Kidney capillary endothelial cell (primary cell): ENCODE measurements around the gene PLAU.
"Not testable (repeated sequence)": the region's sequence is repeated elsewhere in the genome, so short reads cannot be mapped to it uniquely, and the experiment has no call there.

Experiments
- DNase-seq: peaks from one replicate; pipeline ENCODE4 v3.0.0-alpha.2; 2018; ENCODE audit warnings: low spot score

Gene PLAU

DNA sequence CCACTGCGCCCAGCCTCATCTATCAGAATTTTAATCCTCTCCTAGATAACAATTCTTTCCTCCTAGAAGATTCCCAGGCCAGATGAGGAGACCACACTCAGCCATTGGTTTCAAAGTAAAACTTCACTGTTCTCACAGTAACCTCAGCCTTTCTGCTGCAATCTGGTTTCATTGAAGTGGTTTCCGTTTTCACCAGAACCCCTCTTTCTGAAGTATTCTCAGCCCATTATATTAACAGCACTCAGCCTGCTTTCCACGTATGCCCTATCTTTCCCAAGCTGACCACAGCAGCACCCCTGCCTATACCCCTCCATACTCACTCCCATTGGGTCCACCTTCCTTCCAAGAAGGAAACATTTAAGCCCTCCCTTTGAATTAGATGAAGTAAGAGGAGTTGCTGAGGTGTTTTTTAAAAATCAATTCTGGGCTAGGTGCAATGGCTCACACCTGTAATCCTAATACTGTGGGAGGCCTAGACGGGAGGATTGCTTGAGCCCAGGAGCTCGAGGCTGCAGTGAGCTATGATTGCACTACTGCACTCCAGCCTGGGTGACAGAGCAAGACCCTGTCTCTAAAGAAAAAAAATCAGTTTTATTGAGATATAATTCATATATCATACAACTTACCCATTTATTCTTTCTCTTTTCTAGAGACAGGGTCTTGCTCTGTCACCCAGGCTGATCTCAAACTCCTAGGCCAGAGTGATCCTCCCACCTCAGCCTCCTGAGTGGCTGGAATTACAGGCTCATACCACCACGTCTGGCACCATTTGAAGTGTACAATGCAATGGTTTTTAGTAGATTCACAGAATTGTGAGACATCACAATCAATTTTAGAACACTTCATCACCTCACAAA lies 11.3 kb downstream of the PLAU start:
- DNase-seq: no peak

DNA sequence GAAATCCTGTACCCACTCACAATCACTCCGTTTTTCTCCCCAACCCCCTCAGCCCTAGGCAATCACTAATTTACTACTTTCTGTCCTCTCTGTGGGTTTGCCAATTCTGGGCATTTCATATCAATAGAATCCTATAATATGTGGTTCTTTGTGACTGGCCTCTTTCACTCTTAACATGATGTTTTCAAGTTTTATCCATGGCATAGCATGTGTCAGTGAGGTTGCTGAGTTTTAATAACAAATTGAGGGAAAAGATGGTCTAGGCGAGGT lies 11.9 kb downstream of the PLAU start:
- DNase-seq: no peak

DNA sequence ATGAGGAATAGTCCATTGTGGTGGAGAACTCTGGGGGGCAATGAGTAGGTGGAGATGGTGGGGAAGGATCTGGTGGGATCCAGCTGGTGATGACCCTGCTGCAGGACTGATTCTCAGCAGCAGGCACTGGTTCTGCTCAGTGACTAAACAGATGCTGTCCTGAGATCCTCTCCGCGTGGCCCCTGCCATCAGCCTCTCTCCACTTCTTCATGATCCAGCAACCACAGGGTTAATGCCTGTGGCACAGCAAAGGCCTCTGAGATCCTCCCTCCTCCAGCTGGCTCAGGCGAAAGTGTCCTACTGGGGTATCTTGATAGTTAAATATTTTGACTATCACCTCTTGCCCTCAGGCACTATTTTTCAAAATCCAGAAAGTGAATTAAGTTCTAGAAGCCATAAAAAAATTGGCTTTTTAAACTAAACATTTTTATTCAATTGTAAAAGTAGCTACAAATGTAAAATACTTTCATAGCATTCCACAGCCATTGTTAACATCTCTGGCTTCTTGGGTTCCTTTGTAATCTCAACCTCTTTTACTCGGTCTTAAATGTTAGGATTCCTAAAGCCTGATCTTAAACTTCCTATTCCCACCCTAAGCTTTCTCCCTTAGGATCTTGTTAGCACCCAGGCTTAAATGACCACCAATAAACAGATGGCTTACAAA lies 13.1 kb downstream of the PLAU start:
- no peak for DNase-seq

DNA sequence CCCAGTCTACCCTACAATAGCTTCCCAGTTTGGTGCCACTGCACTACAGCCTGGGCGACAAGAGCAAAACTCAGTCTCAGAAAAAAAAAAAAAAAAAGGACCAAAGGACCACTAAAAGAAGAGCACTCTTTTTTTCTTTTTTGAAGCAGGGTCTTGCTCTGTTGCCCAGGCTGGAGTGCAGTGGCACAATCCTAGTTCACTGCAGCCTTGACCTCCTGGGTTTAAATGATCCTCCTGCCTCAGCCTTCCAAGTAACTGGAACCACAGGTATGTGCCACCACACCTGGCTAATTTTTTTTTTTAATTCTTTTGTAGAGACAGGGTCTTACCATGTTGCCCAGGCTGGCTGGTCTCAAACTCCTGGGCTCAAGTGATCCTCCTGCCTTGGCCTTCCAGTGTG lies 14.0 kb downstream of the PLAU start:
- DNase-seq: no peak

DNA sequence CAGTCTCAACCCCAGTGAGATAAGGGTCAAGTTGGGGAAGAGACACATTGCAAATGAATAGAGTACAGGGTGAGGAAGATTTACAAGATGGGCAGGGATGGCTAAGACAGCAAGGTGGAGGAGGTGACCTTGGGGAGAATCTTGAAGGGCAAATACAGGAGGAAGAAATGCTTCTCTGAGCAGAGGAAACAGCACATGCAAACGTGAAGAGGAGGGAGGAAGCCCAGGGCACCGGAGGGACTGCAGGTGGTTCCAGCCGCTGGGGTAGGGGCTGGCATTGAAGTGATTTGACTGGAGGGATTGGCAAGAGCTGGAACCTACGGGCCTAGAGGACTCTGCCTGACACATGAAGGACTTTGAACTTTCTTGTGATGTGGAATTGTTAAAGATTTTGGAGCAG lies 14.6 kb downstream of the PLAU start:
- DNase-seq: no peak

DNA sequence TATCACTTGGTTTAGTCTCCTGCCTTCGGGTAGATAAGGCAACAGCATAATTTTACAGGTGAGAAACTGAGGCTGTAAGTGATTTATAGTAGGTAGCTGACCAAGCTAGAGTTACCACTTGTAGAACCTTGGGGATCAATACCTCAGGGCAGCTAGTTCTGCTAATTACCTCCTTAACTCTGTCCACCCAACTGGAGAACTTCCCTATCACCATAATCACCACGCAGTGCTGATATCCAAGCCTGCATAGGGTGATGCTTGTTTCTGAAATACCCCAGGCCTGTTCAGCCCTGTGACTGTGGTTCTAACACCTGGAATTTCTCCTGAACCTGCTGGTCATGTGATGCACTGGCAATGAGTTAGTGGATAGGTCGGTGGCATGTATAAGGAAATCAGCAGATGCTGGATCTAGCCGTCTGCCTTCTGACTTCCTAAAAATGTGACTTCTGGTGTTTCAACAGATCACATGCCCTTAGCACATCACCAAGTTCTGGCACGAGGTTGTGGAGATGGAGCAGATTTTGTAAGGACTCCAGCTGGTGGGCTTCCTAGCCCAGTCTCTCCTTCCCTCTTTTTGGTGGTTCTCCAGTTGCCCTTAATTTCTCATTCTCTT lies 15.3 kb downstream of the PLAU start:
- no peak for DNase-seq

DNA sequence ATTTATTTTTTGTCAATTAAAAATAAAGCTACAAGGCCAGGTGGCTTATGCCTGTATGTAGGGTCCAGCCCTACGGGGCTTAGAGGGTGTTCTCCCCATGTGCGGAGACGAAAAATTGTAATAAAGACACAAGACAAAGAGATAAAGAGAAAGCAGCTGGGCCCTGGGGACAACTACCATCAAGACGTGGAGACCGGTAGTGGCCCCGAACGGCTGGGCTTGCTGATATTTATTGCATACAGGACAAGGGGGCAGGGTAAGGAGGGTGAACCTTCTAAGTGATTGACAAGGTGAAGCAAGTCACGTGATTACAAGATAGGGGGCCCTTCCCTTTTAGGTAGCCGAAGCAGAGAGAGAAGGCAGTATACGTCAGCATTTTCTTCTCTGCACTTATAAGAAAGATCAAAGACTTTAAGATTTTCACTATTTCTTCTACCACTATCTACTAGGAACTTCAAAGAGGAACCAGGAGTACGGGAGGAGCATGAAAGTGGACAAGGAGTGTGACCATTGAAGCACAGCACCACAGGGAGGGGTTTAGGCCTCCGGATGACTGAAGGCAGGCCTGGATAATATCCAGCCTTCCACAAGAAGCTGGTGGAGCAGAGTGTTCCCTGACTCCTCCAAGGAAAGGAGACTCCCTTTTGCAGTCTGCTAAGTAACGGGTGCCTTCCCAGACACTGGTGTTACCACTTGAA lies 19.8 kb downstream of the PLAU start:
- DNase-seq: not testable (repeated sequence)

DNA sequence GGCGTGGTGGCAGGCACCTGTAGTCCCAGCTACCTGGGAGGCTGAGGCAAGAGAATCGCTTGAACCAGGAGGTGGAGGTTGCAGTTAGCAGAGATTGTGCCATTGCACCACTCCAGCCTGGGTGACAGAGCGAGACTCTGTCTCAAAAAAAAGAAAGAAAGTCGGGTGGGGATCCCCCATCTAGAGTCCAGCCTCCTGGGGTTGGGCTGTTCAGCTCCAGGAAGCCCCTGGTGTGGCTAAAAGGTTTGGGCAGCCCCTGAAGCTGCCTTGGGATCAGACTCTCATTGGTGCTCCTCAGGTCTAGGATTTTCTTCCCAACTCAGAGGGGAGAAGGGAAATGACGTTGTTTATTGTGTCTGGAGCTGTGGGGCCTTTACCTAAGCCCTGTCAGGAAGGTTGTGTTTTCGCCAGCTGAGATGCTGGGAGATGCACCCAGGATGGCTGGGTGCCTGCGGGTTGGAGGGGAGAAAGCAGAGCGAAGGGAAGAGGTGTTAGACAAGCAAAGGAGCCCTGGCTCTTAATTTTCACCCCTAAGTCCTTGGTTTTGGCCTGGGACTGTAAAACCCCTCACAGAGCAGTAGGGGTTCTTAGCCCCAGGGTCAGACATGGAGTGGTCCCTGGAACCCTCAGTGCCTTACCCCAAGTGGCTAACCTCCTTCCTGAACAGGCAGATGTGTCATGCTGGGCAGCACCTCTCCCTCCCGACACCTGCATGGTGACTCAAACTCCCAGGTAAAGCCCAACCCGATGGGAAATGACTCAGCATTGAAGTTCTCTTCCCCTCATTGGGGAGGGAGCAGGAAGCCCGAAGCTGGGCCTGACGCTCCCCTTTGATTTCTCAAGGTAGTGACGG lies 21.1 kb downstream of the PLAU start:
- DNase-seq: no peak

DNA sequence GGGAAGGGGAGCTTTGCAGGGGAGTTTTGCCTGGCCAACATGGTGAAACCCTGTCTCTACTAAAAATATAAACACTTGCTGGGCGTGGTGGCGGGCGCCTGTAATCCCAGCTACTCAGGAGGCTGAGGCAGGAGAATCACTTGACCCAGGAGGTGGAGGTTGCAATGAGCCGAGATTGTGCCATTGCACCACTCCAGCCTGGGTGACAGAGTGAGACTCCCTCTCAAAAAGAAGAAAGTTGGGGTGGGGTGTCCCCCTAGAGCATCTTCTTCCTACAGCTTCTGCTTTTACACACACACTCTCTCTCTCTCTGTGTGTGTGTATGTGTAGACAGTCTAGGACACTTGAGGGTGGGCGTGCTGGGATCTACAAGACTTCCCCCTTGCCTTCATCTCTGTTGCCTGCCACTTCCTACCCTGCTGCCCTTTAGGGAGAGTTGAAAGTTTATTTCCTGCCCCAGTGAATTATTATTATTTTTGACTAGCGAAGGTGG lies 21.7 kb downstream of the PLAU start:
- no peak for DNase-seq

DNA sequence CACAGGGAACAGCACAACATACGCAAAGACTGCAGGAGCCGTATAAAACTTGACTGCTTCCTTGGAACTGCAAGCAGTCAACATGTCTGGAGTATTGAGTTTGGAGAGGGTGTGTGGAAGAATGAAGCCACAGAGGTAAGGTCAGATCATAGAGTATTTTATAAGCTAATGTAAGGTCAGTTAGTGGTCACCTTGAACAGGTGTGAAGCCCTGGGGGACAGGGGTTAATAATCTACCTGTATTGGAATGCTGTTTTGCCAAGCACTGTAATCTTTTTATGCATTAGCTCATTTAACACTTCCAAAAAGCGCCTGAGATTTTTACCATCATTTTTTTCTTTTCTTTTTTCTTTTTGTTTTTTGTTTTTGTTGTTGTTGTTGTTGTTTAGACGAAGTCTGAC lies 23.1 kb downstream of the PLAU start:
- no peak for DNase-seq

DNA sequence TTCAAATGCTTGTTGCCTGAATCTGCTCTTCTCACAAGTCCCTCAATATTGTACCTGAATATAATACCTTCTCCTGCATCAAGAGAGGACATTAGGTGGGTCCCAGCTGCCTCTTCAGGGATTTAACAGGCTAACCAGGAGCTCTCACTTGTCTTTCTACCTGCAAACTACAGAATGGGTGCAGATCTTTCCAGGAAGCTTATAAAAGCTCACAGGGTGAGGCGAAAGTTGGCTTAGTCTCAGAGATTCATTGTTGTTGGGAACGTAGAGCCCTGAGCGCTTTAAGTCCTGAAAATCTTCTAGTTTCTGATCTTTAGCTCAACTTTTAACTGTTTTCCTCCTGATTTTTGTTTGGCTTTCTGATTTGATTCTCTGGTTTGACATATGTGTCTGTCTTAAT lies 25.0 kb downstream of the PLAU start:
- no peak for DNase-seq

DNA sequence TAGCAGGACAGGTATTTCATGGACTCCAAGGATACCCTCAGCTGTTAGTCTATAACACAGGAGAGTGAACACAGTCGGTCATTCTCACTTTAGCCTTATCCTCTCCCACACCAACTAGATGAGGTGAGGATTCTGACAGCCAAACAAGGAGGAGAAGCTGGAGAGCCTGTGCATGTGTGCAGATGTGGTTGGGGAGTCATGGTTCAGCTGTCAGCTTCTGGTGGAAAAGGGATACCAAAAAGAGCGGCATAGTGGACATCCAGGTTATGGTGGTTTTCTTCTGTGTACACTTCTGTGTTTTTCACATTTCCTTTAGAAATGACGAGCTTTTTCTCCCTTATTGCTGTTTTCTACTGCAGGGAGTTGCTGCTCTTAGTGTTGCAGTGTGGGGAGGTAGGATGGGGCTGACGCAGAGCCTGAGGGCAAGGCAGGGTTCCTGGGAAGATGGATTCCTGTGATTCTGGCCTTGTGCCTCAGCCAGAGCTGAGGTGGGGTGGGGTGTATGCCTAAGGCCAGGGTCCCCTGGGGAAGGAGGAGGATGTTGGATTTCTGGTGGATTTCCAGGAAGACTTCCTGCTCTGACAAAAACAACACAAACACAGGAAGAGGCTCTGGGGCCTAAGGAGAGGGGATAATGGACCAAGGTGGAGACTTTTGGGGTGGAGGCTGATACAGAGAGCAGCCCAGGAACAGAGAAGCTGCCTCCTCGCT lies 26.6 kb downstream of the PLAU start:
- DNase-seq: peak; percentile 42

DNA sequence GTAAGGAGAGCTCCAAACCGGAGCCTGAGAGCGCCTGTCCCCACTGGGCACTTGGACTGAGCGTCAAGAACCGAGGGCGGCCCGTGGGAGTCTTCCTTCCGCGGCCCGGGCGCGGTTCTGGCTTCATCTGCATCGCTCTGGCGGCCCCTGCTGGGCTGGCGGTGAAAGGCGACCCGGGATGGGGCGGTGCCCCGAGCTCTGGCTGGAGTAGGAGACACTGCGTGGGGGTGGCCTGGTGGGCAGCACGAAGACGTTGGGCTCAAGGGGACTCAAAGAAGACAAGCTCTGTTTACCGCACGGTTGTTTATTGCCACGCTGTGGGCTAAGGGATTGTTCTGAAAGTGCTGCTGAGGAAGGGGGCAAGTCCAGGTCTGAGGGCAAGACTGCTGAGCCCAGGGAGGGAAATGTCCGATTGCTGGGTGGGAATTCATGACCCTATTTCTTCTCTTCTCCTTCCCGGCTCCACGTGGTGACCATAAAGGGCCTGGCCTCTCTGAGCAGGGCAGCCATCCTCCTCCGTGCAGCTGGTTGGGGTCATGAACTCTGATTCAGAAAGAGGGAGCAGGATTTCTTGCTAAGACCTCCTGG lies 29.8 kb downstream of the PLAU start:
- peak; percentile 72 for DNase-seq

DNA sequence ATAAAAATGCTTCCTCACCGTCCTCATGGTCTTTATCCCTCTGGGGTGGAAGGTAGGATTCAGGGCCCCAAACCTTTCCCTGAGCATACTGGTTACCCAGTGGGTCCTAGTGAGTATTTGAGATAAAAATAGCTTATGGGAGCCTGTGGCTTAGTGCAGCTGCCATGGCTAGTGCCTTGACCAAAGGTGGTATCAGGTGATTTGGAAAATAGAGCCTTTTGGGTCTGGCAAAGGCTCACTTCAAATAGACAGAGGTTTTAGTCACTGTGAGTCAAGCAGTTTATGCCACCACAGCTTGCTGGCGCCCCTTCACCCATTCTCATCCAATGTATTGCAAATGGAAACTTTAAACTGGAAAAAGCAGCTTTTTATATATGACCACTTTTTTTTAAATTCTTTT lies 30.4 kb downstream of the PLAU start:
- no peak for DNase-seq

DNA sequence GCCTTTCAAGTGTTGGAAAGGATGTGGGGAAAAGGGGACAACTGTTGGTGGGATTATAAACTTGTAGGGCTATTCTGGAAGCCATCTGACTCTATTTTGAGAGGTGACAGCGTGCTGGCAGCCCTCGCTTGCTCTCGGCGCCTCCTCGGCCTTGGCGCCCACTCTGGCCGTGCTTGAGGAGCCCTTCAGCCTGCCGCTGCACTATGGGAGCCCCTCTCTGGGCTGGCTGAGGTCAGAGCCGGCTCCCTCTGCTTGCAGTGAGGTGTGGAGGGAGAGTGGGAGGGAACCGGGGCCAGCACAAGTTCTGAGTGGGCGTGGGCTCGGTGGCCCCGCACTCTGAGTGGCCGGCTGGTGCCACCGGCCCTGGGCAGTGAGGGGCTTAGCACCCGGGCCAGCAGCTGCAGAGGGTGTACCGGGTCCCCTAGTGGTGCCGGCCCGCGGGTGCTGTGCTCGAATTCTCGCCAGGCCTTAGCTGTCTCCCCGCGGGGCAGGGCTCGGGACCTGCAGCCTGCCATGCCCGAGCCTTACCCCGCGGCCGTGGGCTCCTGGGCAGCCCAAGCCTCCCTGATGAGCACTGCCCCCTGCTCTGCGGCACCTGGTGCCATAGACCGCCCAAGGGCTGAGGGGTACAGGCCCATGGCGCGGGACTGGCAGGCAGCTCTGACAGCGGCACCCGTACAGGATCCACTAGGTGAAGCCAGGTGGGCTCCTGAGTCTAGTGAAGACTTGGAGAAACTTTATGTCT lies 33.6 kb downstream of the PLAU start:
- no peak for DNase-seq

DNA sequence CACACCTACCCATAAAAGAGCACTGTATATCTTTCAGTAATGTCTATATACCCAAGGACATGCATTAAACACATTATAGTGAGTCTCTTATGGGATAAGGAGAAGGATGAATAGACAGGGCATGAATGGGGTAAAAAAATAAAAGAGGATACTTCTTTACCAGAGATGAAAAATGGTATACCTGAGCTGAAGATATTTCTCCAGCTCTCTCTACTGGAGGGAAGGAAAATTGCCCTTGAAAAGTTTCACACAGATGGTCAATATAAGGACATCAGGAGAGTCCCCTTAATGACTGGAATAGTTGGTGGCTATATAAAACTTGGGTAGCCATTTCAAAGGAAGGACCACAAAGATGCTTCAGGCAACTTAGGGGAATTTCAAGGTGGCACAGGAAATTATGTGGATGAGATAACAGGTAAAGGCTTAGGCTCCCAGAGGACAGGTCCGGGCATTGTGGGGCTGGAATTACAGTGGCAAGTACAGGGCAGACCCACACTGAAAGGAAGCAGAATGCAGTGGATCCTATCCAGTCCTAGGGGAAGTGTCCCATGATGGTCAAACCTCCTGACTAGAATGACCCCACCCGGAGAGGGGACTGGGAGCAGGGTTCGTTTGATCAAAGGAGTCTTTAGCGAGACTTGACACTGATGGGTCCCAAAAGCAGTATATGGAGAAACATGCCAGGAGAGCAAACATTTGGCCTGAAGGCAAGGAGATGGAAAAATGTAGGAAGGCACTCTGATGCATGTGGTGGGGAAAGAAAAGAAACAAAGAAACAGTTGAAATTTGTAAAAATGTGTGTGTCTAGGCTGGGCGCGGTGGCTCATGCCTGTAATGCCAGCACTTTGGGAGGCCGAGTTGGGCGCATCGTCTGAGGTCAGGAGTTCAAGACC lies 35.6 kb downstream of the PLAU start:
- no peak for DNase-seq

DNA sequence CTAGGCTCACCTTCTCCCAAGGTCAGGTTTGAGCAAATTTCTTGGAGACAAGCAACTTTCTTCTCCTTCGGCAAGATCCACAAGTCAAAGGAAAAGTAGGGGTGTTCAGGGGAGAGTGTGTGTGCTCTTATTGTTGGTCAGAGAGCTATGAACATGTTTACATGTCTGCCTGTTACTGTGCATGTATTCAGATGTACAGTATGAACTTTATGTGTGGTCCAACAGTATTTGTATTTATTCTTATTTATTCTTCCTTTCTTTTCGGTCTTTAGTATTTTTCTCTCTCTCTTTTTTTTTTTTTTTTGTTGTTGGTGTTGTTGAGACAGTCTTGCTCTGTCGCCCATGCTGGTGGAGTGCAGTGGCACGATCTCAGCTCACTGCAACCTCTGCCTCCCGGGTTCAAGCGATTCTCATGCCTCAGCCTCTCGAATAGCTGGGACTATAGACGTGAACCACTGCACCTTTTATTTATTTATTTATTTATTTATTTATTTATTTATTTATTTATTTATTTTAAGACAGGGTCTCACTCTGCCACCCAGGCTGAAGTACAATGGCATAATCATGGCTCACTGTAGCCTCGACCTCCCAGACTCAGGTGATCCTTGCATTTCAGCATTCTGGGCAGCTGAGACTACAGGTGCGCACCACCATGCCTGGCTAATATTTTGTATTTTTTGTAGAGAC lies 38.2 kb downstream of the PLAU start:
- DNase-seq: no peak
